Keratinocyte (primary cell): ENCODE measurements around the gene CIROP.

Experiments
- EZH2 ChIP-seq: IDR thresholded peaks from one replicate; pipeline ENCODE4 v1.6.1; 2012; ENCODE audit warnings: inconsistent platforms, mild to moderate bottlenecking, low read length, moderate library complexity
- TF ChIP-seq, protein P1 (sequence below), 3 experiments: IDR thresholded peaks in 1 of 3; conservative IDR thresholded peaks in 1 of 3; optimal IDR thresholded peaks in 1 of 3; 2 replicates in 2 of 3; 3 replicates in 1 of 3; pipeline versions ENCODE3 to v1.5.1; 2011; ENCODE audit warnings: low read length in 3 of 3, mild to moderate bottlenecking in 3 of 3, moderate library complexity in 2 of 3, control low read depth in 1 of 3, inconsistent platforms in 1 of 3; ENCODE audit not compliant: insufficient read depth in 2 of 3; ENCODE audit errors: extremely low read depth in 1 of 3

DNA sequence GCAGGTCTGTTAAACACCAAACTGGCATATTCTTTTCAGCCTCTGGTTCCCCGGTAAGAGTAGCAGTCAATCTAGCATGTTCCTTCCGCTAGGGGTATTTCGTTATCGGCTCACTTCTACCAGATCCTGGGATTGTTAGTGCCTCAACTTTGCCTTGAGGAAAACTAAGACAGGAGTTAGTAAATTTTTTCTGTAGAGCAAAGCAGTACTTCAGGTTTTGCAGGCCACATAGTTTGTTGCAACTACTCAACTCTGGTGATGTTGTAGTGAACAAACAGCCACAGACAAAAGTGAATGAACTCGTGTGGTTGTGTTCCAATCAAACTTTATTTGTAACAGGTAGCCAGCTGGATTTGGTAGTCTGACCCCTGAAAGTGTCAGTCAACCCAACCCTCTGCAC is 41.2 kb downstream of the CIROP start:
- TF ChIP-seq, protein P1, sequence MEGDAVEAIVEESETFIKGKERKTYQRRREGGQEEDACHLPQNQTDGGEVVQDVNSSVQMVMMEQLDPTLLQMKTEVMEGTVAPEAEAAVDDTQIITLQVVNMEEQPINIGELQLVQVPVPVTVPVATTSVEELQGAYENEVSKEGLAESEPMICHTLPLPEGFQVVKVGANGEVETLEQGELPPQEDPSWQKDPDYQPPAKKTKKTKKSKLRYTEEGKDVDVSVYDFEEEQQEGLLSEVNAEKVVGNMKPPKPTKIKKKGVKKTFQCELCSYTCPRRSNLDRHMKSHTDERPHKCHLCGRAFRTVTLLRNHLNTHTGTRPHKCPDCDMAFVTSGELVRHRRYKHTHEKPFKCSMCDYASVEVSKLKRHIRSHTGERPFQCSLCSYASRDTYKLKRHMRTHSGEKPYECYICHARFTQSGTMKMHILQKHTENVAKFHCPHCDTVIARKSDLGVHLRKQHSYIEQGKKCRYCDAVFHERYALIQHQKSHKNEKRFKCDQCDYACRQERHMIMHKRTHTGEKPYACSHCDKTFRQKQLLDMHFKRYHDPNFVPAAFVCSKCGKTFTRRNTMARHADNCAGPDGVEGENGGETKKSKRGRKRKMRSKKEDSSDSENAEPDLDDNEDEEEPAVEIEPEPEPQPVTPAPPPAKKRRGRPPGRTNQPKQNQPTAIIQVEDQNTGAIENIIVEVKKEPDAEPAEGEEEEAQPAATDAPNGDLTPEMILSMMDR (optimal IDR thresholded peaks at IDR 0.05 in 1 of 3, IDR thresholded peaks at IDR 0.05 in 1 of 3, conservative IDR thresholded peaks at IDR 0.05 in 1 of 3; ENCODE audit: extremely low read depth in 1 of 3, insufficient read depth in 2 of 3, low read length in 3 of 3) = no peak
- no peak for TF ChIP-seq EZH2
